Measurements from ENCODE around the gene SECISBP2L. TPM values are rescaled to one million over a fixed set of nuclear protein-coding genes. Genes with fewer than 3 reads are reported as not detected.

SECISBP2L gene
- total RNA-seq, 1 donor from 2014 or later = 21.0 TPM

DNA sequence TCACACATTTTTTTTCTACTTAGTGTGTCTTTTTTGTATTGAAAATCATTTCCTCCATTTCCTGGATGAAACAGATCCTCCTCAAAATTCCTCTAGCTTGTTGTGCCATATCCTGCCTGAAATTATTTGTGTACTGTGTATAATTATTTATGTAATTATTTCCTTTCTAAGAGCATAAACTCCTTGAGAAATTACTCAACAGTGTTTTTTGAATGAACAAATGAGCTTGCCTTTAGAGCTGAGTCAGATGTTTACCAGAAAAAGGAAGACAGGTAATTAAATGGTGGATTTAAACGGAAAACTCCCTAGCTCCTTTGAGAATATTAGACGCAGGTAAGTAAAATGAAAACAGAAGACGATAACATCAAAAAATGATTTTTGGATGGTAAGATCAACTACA is 13.2 kb upstream of the SECISBP2L start:
- no peak for DNase-seq (ENCODE audit: low spot score)
- no peak for ATAC-seq

DNA sequence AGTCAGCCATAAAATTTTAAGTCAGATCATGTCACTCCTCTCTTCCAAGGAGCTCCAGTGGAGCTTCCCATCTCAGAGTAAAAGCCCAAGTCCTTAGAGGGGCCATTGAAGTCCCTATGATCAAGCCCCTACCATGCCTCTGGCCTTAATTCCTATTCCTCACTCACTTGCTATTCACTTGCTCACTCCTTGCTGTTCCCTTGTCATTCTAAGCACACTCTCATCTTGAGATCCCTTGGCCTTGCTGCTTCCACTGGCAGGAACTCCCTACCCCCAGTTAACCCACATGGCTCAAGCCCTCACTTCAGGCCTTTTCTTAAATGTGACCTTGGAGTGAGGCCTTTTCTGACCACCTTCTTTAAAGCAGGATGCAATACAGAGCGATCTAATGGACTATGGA is 12.3 kb upstream of the SECISBP2L start:
- DNase-seq (ENCODE audit: low spot score) (no peak), ATAC-seq (no peak)

DNA sequence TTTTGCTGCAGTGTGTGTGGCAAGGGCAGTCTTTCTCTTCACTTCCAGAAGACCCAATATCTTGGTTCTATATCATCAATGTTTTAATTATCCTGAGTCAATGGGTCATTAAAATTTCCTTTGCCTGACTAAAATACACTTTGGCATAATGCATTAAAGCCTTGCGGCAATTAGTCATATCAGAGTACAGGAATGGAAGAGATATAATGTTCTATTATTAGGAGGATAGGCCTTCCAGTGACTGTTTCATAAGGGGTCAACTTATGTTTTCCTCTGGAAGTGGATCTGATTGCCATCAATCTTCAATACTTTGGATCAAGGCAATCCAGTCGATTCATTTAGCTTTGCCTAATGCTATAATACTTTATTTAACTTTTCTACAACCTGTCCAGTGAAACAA is 9.4 kb upstream of the SECISBP2L start:
- DNase-seq (ENCODE audit: low spot score) (no peak), ATAC-seq (no peak)

GRCh38 chr15:49052662-49053061 is 6.4 kb upstream of the SECISBP2L start:
- ATAC-seq = no peak

DNA sequence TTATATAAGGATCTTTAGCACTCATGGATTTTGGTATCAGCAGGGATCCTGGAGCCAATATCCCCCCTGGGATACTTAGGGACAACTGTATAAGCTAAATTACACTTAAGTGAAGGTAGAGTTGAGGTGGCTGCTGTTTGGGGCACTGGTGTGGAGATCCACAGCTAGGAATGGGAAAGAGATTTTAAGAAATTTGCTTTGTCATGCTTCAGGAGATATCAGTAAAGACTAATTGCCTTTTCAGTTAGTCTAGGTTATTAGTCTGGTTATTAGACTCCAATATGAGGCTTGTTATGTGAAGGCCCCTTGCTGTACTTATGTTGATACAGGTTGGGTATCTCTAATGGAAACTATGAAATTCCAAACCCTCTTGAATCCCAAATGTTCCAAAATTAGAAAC is 1.2 kb upstream of the SECISBP2L start:
- DNase-seq (ENCODE audit: low spot score) (no peak), ATAC-seq (no peak)

More at GRCh38 chr15:49052662-49053061, 6.4 kb upstream of the SECISBP2L start:
- no peak for DNase-seq (ENCODE audit: low spot score)

GRCh38 chr15:49045751-49046219 is 461 bp downstream of the SECISBP2L start:
- DNase-seq (ENCODE audit: low spot score) = no peak
- ATAC-seq = peak; percentile 54

DNA sequence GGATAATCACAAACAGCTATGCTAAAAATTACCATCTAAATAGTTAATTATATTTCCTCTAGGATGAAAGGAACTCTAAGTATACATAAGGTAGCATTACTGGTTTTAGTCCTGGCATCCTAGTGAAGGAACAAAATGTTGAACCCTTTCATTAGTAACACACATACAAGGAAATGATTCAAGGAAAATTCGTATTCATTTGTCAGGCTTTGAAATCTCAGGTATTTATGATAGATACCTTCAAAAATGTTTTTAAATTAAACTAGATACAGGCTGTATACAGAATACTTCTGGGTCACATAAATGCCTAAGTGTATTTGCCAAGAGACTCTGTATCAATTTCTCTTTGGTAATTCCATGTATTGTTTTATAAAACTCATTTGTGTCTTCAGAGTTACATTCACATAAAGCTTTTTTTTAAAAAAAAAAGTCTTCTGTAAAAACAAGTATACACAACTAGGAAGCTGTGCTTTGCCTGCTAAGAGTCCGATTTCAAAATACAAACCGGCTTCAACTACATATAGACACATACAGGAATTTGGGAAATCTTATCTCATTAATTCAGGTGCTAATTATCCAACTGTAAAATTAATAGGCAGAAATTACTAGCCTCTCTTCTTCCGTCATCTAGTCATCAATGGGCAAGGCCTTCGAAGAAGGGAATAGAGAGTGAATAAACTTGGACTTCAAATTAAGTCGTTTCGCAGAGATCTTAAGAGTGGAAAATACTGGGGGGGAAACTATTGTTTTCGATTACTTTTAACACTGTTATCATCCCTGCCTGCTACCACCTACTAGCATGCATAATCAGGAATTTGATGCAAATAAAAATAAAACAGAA is 1.3 kb downstream of the SECISBP2L start:
- DNase-seq (ENCODE audit: low spot score) (no peak), ATAC-seq (no peak)

- ATAC-seq (no peak), DNase-seq (ENCODE audit: low spot score) (no peak)
Observed at GRCh38 chr15:49044002-49044401, 2.2 kb downstream of the SECISBP2L start.

DNA sequence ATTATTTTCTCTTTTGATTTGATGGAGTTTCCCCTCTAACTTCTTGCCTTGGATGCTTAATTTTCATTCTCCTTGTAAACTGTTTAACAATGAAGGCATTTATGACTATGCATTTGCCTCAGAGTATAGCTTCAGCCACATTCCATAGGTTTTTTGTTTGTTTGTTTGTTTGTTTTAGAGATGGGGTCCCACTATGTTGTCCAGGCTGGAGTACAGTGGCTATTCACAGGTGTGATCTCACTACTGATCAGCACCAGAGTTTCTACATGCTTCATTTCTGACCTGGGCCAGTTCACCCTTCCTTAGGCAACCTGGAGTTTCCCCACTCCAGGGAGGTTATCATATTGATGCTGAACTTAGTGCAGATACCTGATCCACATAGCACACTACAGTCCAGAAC is 4.1 kb downstream of the SECISBP2L start:
- DNase-seq (ENCODE audit: low spot score) = no peak

GRCh38 chr15:49041426-49041825 is 4.8 kb downstream of the SECISBP2L start:
- DNase-seq (ENCODE audit: low spot score) = no peak
- ATAC-seq = no peak

More for the DNA sequence above, 4.1 kb downstream of the SECISBP2L start:
- no peak for ATAC-seq

DNA sequence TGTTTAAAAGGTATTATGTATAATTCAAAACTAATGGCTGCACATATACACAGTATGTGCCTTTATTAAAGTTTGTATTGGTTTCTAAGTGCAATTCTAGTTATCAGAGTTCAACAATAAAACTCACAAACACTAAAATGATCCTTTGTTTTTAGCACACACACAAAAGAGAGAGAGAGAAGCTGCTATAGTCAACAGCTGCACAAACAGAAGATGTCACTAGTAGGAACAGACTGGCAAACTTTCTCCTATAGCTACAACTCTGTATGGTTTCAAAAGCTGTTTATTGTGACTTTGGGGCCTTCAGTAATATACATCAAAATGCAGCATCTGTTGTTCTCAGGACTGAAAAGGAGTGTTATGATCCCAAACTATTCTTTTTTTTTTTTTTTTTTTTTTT is 6.1 kb downstream of the SECISBP2L start:
- ATAC-seq (no peak), DNase-seq (ENCODE audit: low spot score) (no peak)

DNA sequence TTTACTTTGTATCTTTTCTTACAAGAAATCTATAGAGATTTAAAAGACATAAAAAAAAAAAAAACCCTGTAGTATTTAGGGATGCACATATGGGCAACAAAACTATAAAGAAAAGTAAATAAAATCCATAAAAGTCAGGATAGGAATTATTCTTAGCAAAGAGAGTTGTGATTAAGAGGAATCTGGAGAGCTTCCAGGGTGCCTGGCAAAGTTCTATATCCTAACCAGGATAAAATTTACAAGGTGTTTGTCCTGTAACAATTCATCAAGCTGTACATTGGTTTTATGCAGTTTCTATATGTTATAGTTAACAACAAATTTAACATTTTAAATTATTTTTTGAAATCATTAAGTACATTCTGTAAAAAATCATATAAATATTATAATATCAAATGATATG is 7.9 kb downstream of the SECISBP2L start:
- ATAC-seq (no peak), DNase-seq (ENCODE audit: low spot score) (no peak)

- ATAC-seq (no peak), DNase-seq (ENCODE audit: low spot score) (no peak)
Observed at GRCh38 chr15:49037546-49037940, 8.7 kb downstream of the SECISBP2L start.

GRCh38 chr15:49036650-49037545 is 9.3 kb downstream of the SECISBP2L start:
- DNase-seq (ENCODE audit: low spot score) (no peak), ATAC-seq (no peak)

DNA sequence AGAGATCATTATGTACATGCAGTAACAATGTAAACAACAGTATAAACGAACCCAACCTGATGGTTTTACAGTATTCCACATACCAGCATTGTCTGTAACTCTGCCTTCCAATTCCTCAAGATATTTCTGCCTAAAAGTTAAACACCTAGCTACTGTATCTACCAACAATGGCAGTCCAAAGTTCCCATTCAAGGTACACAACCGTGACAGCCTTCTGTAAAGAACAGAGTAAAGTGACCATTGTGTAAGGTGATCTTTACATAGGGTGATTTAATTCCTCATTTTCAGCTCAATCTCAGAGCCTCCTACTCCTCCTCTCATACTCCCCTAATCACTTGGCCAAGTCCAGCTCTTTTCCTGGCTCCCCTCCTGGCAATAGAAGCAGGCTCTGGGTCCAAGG is 10.4 kb downstream of the SECISBP2L start:
- ATAC-seq (peak; percentile 35), DNase-seq (ENCODE audit: low spot score) (no peak)

DNA sequence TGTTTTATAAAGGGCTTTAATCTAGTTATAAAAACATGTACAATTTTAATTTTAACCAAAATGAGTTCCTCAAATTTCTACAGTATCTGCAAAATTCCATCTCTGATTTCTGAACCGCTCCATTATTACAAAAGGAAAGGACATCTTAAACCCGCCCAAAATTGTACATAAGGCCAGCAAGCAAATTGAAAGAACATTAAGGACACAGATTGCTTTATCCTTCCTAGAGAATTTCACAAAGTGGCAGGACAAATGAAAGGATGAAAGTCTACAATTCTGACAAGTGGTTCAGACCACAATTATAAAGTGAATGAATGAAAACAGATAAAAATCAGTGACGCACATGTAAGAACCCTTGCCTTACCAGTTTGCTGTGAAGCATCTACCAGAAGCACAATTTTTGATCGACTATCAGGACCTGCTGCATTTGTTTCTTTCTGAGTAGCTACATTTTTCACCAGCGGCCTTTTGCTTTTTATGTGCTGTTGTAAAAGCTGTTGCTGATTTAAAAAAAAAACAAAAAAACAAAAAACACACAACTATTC is 13.6 kb downstream of the SECISBP2L start:
- ATAC-seq (no peak), DNase-seq (ENCODE audit: low spot score) (no peak)

- DNase-seq (ENCODE audit: low spot score) (no peak), ATAC-seq (no peak)
Observed at GRCh38 chr15:49031804-49032203, 14.4 kb downstream of the SECISBP2L start.

DNA sequence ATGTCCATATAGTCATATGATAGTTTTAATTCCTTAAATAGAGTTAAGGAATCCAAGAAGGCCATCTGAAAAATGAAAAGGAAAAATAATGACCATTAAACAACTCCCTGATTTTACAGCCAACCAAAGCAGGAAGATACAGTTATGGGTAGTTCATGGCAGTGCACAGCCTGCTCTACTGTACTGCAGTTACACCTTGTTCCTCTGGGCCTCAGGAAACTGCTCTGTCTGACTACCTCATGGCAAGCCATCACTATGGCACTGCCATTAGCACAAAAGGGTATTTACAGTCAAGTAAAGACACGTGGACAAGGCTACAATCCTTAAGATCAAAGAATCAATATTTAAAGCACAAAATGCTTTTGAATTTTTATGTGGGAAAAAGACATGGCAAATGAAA is 19.5 kb downstream of the SECISBP2L start:
- ATAC-seq (no peak), DNase-seq (ENCODE audit: low spot score) (no peak)

GRCh38 chr15:49024840-49025239 is 21.4 kb downstream of the SECISBP2L start:
- ATAC-seq (no peak), DNase-seq (ENCODE audit: low spot score) (no peak)

DNA sequence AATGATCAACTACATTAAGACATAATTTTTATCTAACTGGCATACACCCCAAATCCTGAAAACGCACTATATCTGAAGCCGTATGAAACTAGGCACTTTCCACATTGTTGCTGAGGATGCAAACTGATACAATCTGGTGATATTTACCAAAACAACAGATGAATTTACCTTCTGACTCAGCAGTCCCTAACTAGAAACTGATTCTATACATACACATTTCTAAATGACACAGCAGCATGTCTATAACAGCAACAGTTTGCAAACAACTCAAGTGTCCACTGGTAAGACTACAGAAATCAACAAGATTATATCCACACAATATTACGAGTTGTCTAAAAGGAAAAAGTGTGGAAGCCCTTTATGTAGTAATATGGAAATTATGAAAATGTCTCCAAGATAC is 22.9 kb downstream of the SECISBP2L start:
- ATAC-seq = no peak
- no peak for DNase-seq (ENCODE audit: low spot score)

DNA sequence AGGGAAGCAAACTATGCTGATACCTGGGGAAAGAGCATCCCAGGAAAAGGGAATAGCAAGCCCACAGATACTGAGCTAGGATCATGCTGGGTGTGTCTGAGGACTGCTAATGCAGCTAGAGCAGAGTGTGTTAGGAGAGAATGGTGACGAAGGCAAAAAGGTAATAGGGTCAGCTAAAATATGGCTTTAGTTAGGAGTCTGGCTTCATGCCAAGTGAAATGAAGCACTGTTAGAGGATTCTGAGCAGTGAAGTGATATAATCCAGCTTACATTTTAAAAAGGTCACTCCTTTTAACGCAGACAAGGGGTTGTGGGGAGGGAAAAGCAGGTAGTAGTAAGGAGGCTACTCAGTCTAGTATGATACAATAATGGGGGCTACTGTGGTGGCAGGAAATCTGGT is 30.4 kb downstream of the SECISBP2L start:
- DNase-seq (ENCODE audit: low spot score) (no peak), ATAC-seq (no peak)

DNA sequence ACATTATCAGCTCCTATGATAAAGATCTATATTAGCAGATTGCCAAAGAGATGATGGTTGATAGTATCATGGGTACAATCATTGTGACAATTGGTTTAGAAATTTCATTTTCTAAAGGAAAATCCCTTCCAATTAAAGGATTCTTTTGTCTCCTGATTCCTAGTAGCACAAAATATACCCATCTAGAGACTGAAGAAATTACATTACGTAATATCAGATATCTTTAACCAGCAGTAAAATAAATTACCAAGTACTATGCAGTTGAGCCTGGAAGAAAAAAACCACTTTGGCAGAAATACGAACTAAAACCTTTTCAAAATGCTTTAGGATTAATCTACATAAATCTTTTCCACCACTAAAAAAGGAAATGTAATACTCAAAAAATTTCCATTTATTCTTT is 46.9 kb downstream of the SECISBP2L start:
- DNase-seq (ENCODE audit: low spot score) (no peak), ATAC-seq (no peak)
